KOPT-K1 (cell line): ENCODE data around the gene GRB10.

Experiments
- H3K27ac ChIP-seq: fragments of 200-600 bp; sonication (generic); 2 replicates; pipeline ENCODE4 v1.5.1; 2016; ENCODE audit warnings: antibody characterized with exemption, mild to moderate bottlenecking, low read depth, low read length; ENCODE audit not compliant: poor library complexity, severe bottlenecking
- H3K36me3 ChIP-seq: fragments of 200-600 bp; sonication (generic); 2 replicates; pipeline ENCODE4 v1.5.1; 2017; ENCODE audit warnings: antibody characterized with exemption, mild to moderate bottlenecking, low read length, moderate library complexity; ENCODE audit not compliant: insufficient read depth
- H3K9me3 ChIP-seq: fragments of 200-600 bp; sonication (generic); 2 replicates; pipeline ENCODE4 v1.5.1; 2017; ENCODE audit warnings: antibody characterized with exemption, low read length, mild to moderate bottlenecking; ENCODE audit not compliant: insufficient read depth, poor library complexity, severe bottlenecking

GRB10 gene

GRCh38 chr7:50663396-50664102 lies 119.1 kb downstream of the GRB10 start:
- Histone ChIP-seq H3K27ac (peak overlapping the region; percentile 64), H3K9me3 (no peaks in the 10 kb centered on the region), H3K36me3 (no peaks in the 10 kb centered on the region)

- peak overlapping the region; percentile 64 for H3K27ac ChIP-seq
- H3K36me3 ChIP-seq = no peaks in the 10 kb centered on the region
These were observed 119.7 kb downstream of the GRB10 start for GRCh38 chr7:50662996-50663395.

DNA sequence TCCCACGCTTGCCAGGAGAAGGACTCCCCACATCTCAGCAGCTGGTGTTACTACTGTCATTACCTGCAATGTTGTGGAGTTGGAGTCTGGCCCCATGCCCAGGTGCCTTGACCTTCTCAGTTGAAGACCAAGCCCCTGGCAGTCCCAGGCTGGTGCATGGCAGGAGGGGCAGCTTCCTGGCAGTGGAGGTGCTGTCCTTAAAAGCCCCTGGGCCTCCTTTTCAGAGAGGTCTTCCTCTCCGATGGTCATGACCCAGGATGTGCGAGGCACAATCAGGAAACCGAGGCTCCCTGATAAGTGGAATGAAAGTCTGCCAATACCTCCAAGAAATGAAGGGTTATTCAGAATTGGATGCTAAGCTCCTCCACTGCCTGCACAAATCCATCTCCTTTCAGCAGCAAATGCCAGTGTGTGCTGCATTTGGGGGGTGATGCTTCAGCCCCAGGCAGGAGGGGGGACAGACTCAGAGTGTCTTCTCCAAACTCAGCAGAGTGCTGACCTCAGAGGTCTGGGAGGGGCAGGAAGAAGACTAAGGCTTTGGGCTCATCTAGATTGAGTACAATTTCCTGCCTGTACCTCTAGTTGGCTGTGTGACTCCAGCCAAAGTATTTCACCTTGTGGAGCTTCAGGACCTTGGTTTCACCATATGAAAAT lies 120.5 kb downstream of the GRB10 start:
- no peaks in the 10 kb centered on the region for H3K36me3 ChIP-seq
- peak overlapping the region; percentile 64 for H3K27ac ChIP-seq
- H3K9me3 ChIP-seq = no peaks in the 10 kb centered on the region

More at GRCh38 chr7:50662996-50663395, 119.7 kb downstream of the GRB10 start:
- no peaks in the 10 kb centered on the region for H3K9me3 ChIP-seq

- Histone ChIP-seq H3K9me3 (no peaks in the 10 kb centered on the region), H3K27ac (peak overlapping the region; percentile 64), H3K36me3 (no peaks in the 10 kb centered on the region)
These were observed 121.2 kb downstream of the GRB10 start for GRCh38 chr7:50661345-50662040.

DNA sequence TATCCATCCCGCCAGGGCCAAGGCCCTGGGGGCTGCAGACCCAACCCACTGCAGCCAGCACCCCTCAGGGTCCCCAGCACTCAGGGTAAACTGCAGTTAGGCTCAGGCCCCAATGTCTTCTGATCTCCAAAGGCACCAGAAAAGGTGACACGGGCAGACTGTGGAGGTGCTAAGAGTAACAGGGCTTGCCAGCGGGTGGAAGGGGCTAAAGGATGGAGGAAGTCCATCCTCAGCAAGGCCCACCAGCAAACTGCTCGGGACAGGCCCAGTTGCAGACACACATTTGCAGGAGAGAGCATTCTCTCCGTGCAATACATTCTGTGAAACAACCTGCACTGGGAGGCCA lies 121.9 kb downstream of the GRB10 start:
- Histone ChIP-seq H3K27ac (peak overlapping the region; percentile 64), H3K36me3 (no peaks in the 10 kb centered on the region)

DNA sequence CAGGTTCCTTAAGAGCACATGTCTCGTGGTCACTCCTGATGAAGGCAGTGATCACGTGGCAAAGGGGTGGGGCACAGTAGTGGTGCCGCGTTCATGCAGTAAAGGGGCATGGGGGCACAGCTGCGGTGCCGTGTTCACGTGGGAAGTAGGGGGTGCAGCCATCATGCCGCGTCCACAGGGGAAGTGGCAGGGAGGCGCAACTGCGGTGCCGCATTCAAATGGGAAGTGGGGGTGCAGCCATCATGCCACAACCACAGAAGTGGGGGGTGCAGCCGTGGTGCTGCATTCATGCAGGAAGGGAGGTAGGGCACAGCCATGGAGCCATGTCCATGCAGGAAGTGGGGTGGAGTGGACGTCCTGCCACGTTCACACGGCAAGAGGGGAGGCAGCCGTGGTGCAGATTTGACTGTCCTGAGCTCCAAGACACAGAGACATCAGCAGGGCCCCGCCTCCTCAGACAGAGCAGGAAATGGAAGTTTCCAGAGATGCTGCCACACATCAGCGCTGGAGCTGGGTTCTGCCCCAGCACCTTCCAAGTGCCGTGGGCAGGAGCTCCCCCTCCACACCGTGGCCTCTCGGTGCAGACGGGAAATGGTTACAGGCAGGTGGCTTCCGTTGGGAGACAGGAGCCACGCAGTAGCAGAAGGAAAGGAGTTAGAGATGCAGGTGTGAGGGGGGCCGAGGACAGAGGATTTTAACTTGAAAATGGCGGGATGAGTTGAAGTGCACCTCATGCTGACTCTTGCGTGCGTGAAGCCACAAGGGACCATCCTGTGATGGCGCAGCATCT lies 122.5 kb downstream of the GRB10 start:
- Histone ChIP-seq H3K27ac (peak overlapping the region; percentile 64), H3K9me3 (no peaks in the 10 kb centered on the region), H3K36me3 (no peaks in the 10 kb centered on the region)

More for the DNA sequence above, 121.9 kb downstream of the GRB10 start:
- H3K9me3 ChIP-seq = no peaks in the 10 kb centered on the region

- Histone ChIP-seq H3K27ac (peak overlapping the region; percentile 64), H3K9me3 (no peaks in the 10 kb centered on the region), H3K36me3 (no peaks in the 10 kb centered on the region)
These were observed 123.2 kb downstream of the GRB10 start for GRCh38 chr7:50659329-50659965.

GRCh38 chr7:50658696-50659095 lies 124.0 kb downstream of the GRB10 start:
- Histone ChIP-seq H3K27ac (no peak overlapping the region), H3K9me3 (no peaks in the 10 kb centered on the region)

GRCh38 chr7:50657912-50658311 lies 124.8 kb downstream of the GRB10 start:
- Histone ChIP-seq H3K9me3 (no peaks in the 10 kb centered on the region), H3K27ac (no peak overlapping the region), H3K36me3 (no peaks in the 10 kb centered on the region)

More at GRCh38 chr7:50658696-50659095, 124.0 kb downstream of the GRB10 start:
- H3K36me3 ChIP-seq = no peaks in the 10 kb centered on the region

DNA sequence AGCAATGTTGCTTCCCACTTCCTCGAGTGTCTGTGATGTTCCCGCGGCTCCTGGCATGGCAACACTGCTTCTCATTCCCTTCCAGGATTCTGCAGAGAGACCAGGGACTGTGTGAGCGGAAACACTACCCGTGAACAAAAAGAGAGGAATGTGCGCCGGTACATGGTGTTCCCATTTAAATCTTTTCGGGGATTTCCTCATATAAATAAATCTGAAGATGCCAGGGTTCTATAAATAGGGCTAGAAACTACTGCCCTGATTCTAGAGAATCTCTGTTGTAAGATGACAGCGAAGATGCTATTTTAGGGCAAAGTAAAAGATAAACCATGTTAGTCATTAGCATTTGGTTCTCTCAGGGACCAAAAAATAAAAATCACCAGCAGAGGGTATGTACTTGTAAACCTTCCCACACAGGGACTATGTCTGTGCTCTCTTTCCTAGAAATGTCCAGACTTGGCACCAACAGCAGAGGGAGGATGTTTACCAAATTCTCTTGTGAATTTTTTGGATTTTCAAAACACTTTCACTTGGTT lies 125.3 kb downstream of the GRB10 start:
- H3K27ac ChIP-seq = no peak overlapping the region
- H3K9me3 ChIP-seq = no peaks in the 10 kb centered on the region
- no peaks in the 10 kb centered on the region for H3K36me3 ChIP-seq

DNA sequence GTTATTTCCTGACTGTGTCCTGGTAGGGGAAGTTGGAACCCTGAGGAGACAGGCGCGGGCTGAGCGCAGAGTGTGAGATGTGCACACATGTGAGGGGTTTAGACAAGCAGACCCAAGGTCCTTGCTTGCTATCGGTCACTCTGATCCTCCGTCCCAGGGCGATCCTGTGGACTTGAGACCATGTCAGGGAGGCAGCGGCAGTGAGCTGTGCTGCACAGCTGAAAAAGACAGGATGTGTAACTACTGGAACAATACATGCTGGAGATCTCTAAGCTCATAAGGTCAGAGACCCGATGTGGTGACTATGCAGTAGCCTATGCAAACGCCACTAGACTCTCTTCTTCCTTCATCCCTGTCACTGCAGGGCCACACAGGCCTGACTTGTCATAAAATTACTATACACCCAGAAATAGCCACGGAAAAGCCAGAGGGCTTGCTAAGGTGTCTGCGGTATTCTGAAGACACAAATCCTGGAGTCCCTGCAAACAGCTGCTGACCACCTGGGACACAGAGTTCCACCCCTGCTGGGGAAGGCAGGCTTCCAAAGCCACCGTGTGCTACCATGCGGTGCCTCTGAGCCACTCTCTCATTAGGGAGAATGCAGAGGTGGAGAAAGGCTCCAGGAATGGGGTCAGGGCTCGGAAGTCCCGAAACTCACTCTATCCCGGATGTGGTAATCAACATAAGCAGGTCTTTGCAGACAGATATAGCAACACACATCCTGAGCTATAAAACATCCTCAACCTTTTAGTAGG lies 126.4 kb downstream of the GRB10 start:
- Histone ChIP-seq H3K27ac (no peak overlapping the region), H3K36me3 (no peaks in the 10 kb centered on the region), H3K9me3 (no peaks in the 10 kb centered on the region)

DNA sequence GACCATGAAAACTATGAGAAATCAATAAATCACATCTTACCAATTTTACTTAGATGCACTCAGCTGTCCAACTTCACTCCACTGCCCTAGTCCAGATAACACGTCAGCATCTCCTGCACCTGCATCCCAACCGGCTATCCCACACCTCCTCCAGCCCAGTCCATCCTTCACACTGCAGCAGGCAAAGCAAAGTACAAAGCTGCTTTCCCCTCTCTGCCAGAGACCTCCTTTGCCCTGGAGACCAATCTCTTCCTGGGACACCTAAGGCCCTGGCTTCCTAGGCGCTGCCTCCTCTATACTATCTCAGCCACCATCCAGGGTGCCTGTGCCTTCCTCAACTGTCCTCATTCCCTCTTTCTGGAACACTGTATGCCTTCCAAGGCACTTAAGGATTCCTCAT lies 127.2 kb downstream of the GRB10 start:
- H3K36me3 ChIP-seq = no peaks in the 10 kb centered on the region
- H3K9me3 ChIP-seq = no peaks in the 10 kb centered on the region
- H3K27ac ChIP-seq = no peak overlapping the region

DNA sequence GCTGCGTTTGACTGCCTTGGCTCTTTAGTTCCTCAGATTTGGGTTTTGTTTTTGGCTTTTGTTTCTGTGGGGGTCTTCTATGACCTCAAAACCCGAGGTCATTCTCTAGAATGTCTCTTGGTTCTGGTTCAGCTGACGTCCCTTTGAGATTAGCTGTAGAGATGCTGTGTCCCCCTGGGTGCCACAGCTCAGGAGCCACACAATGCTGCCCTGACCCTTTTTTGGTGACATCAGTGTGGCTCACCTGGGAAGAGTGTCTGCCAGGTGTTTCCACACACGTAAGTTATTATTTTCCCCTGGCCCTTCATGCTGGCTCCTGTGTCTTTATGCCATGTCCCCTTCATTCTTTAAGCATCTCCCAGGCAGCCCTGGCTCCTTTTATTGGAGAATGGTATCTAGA lies 127.7 kb downstream of the GRB10 start:
- Histone ChIP-seq H3K36me3 (no peaks in the 10 kb centered on the region), H3K27ac (no peak overlapping the region), H3K9me3 (no peaks in the 10 kb centered on the region)

DNA sequence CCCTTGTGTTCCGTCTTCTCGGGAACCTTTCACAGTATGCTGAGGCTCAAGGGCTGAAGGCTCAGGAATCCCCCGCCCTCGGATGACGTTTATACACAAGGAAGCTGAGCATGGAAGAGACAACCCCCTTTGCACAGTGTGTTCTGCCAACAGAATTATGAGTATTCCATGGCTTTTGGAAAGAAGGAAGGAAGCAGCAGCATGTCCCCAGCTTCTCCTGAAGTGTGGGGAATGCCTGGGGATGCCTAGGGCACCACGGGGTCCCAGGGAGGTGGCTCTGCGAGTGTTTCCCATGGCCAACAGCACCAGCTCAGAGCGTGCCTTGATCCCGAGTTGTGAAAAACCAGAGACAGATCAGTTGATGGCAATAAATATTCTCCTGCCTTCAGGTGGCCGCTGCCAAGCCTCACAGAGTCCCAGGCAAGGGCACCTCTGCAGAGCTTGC lies 128.7 kb downstream of the GRB10 start:
- Histone ChIP-seq H3K27ac (no peak overlapping the region), H3K9me3 (no peaks in the 10 kb centered on the region), H3K36me3 (no peaks in the 10 kb centered on the region)
